KOPT-K1 (cell line): ENCODE measurements around the gene RTP5.
A peak's percentile ranks its signal among the peaks of the same experiment; 100 is the strongest.
"Not testable (repeated sequence)": the region's sequence is repeated elsewhere in the genome, so short reads cannot be mapped to it uniquely, and the experiment has no call there.

Experiments used
- H3K27ac ChIP-seq: fragments of 200-600 bp; sonication (generic); 2 replicates; pipeline ENCODE4 v1.5.1; 2016; ENCODE audit warnings: antibody characterized with exemption, mild to moderate bottlenecking, low read depth, low read length; ENCODE audit not compliant: poor library complexity, severe bottlenecking
- H3K36me3 ChIP-seq: fragments of 200-600 bp; sonication (generic); 2 replicates; pipeline ENCODE4 v1.5.1; 2017; ENCODE audit warnings: antibody characterized with exemption, mild to moderate bottlenecking, low read length, moderate library complexity; ENCODE audit not compliant: insufficient read depth
- H3K9me3 ChIP-seq: fragments of 200-600 bp; sonication (generic); 2 replicates; pipeline ENCODE4 v1.5.1; 2017; ENCODE audit warnings: antibody characterized with exemption, low read length, mild to moderate bottlenecking; ENCODE audit not compliant: insufficient read depth, poor library complexity, severe bottlenecking

RTP5 gene

GRCh38 chr2:241869087-241869961, at the start of gene RTP5:
TSS of gene RTP5 (plus strand) at chr2:241869729. CDS start at chr2:241869757, 28 bp downstream.
- H3K36me3 ChIP-seq: no peaks in the 10 kb centered on the region
- peak within 1 kb of the TSS; percentile 95 for H3K27ac ChIP-seq
- no peaks in the 10 kb centered on the region for H3K9me3 ChIP-seq

GRCh38 chr2:241819947-241820624, 49.4 kb upstream of the RTP5 start:
- H3K27ac ChIP-seq, H3K9me3 ChIP-seq, H3K36me3 ChIP-seq: not testable (repeated sequence)

- Histone ChIP-seq H3K27ac (no peak overlapping the region), H3K9me3 (peaks cover 2% of the 10 kb centered on the region), H3K36me3 (no peaks in the 10 kb centered on the region)
Observed at GRCh38 chr2:241820625-241821384, 48.7 kb upstream of the RTP5 start.

- no peaks in the 10 kb centered on the region for H3K36me3 ChIP-seq
- no peak overlapping the region for H3K27ac ChIP-seq
- H3K9me3 ChIP-seq: peaks cover 9% of the 10 kb centered on the region
Observed at GRCh38 chr2:241821460-241822263, 47.9 kb upstream of the RTP5 start.

GRCh38 chr2:241822264-241822623, 47.3 kb upstream of the RTP5 start:
- H3K9me3 ChIP-seq: peaks cover 15% of the 10 kb centered on the region
- H3K27ac ChIP-seq: no peak overlapping the region
- no peaks in the 10 kb centered on the region for H3K36me3 ChIP-seq

- H3K9me3 ChIP-seq: peaks cover 26% of the 10 kb centered on the region
- not testable (repeated sequence) for H3K27ac ChIP-seq, H3K36me3 ChIP-seq
Observed at GRCh38 chr2:241823531-241824437, 45.7 kb upstream of the RTP5 start.

GRCh38 chr2:241827394-241827793, 42.1 kb upstream of the RTP5 start:
- H3K9me3 ChIP-seq: peaks cover 26% of the 10 kb centered on the region
- H3K36me3 ChIP-seq: no peaks in the 10 kb centered on the region
- H3K27ac ChIP-seq: no peak overlapping the region

- Histone ChIP-seq H3K27ac (no peak overlapping the region), H3K36me3 (no peaks in the 10 kb centered on the region), H3K9me3 (peaks cover 2% of the 10 kb centered on the region)
Observed at GRCh38 chr2:241833101-241833663, 36.3 kb upstream of the RTP5 start.

GRCh38 chr2:241833756-241834526, 35.6 kb upstream of the RTP5 start:
- not testable (repeated sequence) for H3K36me3 ChIP-seq, H3K27ac ChIP-seq, H3K9me3 ChIP-seq

GRCh38 chr2:241834527-241835210, 34.9 kb upstream of the RTP5 start:
- no peaks in the 10 kb centered on the region for H3K36me3 ChIP-seq
- no peaks in the 10 kb centered on the region for H3K9me3 ChIP-seq
- no peak overlapping the region for H3K27ac ChIP-seq

- no peaks in the 10 kb centered on the region for H3K36me3 ChIP-seq
- H3K9me3 ChIP-seq: no peaks in the 10 kb centered on the region
- H3K27ac ChIP-seq: no peak overlapping the region
Observed at GRCh38 chr2:241835611-241836010, 33.9 kb upstream of the RTP5 start.

- no peak overlapping the region for H3K27ac ChIP-seq
- no peaks in the 10 kb centered on the region for H3K9me3 ChIP-seq
- no peaks in the 10 kb centered on the region for H3K36me3 ChIP-seq
Observed at GRCh38 chr2:241836292-241836691, 33.2 kb upstream of the RTP5 start.
